Measurements from ENCODE around the gene FRAT2.
A peak's percentile ranks its signal among the peaks of the same experiment; 100 is the strongest.

FRAT2 gene

GRCh38 chr10:97323501-97323900 is 11.0 kb downstream of the FRAT2 start:
- no peak for DNase-seq

- DNase-seq = no peak
Measured at GRCh38 chr10:97321804-97322190, 12.7 kb downstream of the FRAT2 start.

GRCh38 chr10:97321032-97321803 is 13.3 kb downstream of the FRAT2 start:
- peak; percentile 8 for DNase-seq

GRCh38 chr10:97320480-97321031 is 14.0 kb downstream of the FRAT2 start:
- no peak for DNase-seq

DNA sequence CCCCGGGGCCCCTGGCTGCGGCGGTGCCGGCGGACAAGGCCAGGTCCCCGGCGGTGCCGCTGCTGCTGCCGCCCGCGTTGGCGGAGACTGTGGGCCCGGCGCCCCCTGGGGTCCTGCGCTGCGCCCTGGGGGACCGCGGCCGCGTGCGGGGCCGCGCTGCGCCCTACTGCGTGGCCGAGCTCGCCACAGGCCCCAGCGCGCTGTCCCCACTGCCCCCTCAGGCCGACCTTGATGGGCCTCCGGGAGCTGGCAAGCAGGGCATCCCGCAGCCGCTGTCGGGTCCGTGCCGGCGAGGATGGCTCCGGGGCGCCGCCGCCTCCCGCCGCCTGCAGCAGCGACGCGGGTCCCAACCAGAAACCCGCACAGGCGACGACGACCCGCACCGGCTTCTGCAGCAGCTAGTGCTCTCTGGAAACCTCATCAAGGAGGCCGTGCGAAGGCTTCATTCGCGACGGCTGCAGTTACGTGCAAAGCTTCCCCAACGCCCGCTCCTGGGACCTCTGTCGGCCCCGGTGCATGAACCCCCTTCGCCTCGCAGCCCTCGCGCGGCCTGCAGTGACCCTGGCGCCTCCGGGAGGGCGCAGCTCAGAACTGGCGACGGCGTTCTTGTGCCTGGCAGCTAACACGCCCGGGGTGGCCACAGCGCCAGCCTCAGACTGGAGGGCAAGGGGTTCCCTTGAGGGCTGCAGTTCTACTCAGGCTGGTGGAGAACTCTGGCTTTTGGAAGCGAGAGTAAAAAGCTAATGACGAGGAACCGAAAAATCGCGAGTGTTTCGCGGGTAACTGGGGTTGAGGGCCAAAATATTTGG is 14.7 kb downstream of the FRAT2 start:
- no peak for DNase-seq

DNA sequence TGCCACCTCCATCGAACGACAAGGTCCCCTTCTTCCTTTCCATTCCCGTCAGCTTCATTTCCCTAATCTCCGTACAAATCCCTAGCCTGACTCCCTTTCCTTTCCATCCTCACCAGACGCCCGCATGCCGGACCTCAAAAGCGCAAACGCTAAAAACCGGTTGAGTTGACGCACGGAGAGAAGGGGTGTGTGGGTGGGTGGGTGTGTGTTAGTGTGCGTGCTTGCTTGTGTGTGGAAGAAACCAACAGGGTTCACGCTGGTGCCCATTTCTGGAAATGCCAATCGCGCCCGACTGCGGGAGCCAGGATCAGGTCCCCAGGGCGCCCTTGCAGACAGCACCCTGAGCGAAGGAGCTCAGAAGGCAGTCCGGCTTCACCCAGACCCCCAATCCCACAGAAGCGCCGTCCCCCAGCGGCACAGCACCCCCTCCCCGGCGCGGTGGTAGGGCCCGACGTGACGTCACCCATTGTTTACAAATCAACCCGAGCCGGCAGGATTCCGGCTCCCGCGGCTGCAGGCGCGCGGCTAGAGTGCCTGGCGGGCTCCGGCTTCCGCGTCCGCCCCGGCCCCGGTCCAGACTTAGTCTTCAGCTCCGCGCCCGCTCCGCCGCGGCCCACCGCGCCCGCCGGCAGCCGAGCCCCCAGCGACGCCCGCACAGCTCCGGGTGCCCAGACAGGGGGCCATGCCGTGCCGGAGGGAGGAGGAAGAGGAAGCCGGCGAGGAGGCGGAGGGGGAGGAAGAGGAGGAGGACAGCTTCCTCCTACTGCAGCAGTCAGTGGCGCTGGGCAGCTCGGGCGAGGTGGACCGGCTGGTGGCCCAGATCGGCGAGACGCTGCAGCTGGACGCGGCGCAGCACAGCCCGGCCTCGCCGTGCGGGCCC is 15.5 kb downstream of the FRAT2 start, which contains the start of gene FRAT1:
Gene FRAT1, plus strand, starts transcription at position 500 of the 880 bp plus-strand sequence. Its CDS starts 183 bp downstream, at position 683.
- no peak for DNase-seq

DNA sequence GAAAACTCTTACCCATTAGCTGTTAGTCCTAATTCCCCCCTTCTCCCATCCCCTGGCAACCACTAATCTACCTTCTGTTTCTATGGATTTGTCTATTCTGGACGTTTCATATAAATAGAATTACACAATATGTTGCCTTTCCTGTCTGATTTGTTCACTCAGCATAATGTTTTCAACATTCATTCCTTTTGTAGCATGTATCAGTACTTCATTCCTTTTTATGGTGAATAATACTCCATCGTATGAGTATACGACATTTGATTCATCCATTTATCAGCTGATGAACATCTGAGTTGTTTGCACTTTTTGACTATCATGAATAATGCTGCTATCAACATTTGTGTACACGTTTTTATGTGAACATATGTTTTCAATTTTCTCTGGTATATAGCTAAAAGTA is 19.9 kb downstream of the FRAT2 start:
- no peak for DNase-seq

DNA sequence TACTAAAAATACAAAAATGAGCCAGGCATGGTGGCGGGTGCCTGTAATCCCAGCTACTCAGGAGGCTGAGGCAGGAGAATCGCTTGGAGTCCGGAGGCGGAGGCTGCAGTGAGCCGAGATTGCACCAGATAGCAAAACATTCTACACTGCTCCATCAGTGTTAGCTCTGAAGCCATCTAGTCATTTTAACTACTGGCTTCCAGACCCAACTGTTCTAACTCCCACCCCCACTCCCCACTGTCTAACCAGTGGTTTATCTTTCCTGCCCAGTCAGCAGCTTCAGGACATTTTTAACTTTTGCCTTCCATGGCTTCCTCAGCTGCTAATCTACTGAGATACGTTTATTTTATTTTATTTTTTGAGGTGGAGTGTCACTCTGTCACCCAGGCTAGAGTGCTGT is 21.6 kb downstream of the FRAT2 start:
- no peak for DNase-seq

GRCh38 chr10:97311111-97311626 is 23.4 kb downstream of the FRAT2 start:
- no peak for DNase-seq

DNA sequence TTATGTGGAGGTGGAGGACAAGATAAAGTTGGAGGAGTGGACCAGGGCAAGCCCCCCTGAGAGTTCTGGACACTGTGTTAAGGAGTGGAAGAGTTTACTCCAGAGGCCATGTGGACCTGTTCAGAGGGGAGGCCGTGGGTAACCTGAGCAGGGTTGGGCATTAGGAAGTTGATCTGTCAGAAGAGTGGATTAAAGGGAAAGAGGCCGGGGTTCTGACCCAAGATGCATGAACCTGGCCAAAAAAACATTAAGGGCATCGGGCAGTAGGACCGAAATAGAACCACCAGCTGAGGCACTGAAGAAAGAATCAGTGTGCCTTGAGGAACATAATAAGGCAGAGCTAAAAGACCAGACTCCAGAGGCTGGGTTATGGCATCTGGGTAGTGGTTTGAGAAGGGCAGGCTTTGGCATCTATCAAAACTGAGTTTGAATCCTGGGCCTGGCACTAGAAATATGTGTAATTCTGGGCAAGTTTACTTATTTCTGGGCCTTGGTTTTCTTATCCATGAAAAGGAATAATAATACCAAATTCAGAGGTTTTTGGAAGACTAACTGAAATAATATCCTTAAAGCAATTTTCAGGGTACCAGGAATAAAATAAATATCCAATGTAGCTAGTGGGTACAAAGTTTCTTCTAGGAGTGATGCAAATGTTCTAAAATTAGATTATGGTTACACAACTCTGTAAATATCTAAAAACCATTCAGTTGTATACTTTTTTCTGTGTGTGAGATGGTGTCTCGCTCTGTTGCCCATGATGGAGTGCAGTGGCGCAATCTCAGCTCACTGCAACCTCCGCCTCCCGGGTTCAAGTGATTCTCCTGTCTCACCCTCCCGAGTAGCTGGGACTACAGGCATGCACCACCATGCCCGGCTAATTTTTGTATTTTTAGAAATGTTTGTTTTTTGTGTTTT is 26.4 kb downstream of the FRAT2 start:
- no peak for DNase-seq

DNA sequence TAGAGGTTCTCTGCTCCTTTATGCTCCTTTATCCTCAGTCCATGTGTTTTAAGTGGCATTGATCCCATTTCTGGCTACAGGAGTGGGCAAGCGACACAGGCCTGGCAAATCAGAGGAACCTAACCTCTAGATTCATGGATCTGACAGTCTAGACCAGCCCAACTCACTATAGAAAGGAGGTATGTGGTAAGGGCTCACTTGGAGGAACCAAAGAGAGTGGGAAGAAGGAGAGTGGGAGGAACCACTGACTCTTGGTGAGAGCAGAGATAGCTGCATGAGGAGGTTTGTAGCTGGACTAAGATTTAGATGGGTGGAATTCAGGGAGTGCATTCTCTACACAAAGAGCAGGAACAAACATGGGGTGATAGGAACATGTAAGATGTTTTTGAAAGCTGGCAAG is 27.1 kb downstream of the FRAT2 start:
- no peak for DNase-seq

- no peak for DNase-seq
Measured at GRCh38 chr10:97302088-97302791, 32.3 kb downstream of the FRAT2 start.

DNA sequence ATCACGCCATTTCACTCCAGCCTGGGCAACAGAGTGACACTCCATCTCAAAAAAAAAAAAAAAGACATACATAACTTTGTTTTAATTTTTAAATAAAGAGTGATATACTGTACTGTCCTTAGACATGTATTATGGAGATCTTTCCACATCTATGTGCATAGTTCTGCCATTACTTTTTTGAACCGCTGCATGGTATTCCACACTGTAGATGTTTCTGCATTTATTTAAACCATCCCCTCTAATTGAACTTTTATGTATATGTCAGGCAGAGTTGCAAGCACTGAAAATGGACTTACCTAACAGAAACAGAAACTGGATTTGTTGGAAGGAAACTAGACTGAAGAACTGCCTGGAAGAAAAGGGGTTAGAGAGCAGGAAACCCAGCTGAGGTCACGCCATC is 33.5 kb downstream of the FRAT2 start:
- DNase-seq = no peak

DNA sequence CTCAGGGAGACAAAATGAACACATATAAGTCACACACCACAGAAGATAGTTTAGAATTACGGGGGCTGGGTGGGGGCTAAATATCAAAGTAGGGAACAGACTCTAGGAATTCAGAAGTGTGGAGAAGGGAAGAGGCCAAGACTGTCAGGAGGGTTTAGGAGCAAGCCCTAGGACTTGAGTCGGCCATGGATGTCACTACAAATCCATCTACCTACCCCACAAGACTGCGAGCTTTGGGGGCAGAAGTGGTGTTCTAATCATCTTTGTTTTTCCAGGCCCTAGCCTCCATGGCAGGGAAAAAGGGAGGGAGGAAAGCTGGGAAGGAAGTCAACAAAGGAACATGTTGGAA is 36.3 kb downstream of the FRAT2 start:
- no peak for DNase-seq

- DNase-seq = no peak
Measured at GRCh38 chr10:97297556-97298222, 36.8 kb downstream of the FRAT2 start.

DNA sequence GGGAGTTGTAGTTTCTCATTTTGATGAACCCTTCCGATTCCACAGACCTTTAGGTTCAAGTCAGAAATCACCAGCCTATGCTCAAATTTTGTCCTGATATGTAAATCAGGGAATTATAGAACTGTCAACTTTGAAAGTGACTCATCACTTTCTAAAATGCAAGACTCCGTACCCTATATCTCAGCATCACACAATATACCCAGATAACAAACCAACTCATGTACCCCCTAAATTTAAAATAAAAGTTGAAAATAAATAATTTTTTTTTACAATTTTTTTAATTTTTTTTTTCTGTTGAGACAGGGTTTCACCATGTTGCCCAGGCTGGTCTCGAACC is 41.7 kb downstream of the FRAT2 start:
- no peak for DNase-seq

GRCh38 chr10:97292097-97292861 is 42.2 kb downstream of the FRAT2 start, which contains the start of gene ARHGAP19:
Gene ARHGAP19 (minus strand): TSS chr10:97292637. CDS start chr10:97292627, 10 bp downstream.
- DNase-seq = peak; percentile 90

DNA sequence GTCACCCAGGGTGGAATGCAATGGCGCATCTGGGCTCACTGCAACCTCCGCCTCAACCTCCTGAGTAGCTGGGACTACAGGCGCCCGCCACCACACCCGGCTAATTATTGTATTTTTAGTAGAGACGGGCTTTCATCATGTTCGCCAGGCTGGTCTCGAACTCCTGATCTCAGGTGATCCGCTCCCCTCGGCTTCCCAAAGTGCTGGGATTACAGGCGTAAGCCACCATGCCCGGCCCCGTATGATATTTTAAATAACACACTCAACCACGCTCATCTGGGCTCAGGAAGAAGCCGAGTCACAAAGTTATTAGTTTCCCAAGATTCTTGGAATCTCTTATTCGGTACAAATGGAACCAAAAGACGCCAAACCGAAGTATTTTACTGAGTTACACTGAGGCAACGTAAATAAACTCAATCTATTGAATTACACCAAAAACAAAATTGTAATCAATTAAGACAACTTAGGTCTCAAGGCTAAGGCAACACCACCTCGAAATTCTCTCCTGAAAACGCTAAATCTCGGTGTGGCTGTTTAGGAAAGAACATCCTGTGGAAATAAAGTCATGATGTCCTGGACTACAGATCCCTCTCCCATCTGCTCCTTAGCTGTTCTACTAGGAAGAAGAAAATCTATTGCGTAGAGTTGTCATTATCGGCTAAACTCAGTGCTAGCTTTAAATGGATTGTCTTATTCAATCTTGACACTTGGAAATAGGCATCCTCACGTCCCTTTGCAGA is 43.0 kb downstream of the FRAT2 start:
- no peak for DNase-seq

Data from NCI-H187 treated with DMSO at 0.1 percent for 48 hours (cell line).